Ishikawa (cell line): ENCODE data around the gene PBX2.

Experiments
- EGR1 ChIP-seq: IDR thresholded peaks from 2 replicates; pipeline ENCODE4 v1.6.1; 2012
- EP300 ChIP-seq: IDR thresholded peaks from 2 replicates; pipeline ENCODE4 v1.6.1; 2012; ENCODE audit warnings: borderline replicate concordance
- RAD21 ChIP-seq: IDR thresholded peaks from 2 replicates; pipeline ENCODE4 v1.6.1; 2012; ENCODE audit warnings: low read depth
- TCF12 ChIP-seq: IDR thresholded peaks from 2 replicates; pipeline ENCODE4 v1.6.1; 2012; ENCODE audit warnings: low read depth
- TF ChIP-seq, protein P1 (sequence below): IDR thresholded peaks from 2 replicates; pipeline ENCODE4 v1.6.1; 2012; ENCODE audit warnings: low read depth, mild to moderate bottlenecking

DNA sequence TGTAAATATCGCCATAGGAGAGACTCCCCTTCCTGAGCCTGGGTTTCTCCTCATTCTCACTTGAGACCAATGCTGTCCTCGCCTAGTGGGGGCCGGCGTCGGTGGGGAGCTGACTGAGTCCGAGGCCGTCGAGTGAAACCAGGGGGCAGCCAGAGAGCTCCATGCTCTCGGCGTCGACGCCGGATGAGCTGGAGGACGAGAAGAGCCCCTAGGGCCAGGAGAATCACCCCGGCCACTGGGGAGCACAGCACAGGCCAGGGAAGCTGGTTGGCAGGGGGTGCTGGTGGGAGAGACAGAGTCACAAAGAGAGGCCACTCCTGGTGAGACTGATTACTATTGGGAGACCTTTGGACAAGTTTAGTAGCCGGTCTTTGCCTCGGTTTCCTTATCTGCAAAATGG lies 8.9 kb upstream of the PBX2 start:
- TF ChIP-seq TCF12 (no peak), RAD21 (no peak), EP300 (no peak), EGR1 (no peak)
- TF ChIP-seq, protein P1, sequence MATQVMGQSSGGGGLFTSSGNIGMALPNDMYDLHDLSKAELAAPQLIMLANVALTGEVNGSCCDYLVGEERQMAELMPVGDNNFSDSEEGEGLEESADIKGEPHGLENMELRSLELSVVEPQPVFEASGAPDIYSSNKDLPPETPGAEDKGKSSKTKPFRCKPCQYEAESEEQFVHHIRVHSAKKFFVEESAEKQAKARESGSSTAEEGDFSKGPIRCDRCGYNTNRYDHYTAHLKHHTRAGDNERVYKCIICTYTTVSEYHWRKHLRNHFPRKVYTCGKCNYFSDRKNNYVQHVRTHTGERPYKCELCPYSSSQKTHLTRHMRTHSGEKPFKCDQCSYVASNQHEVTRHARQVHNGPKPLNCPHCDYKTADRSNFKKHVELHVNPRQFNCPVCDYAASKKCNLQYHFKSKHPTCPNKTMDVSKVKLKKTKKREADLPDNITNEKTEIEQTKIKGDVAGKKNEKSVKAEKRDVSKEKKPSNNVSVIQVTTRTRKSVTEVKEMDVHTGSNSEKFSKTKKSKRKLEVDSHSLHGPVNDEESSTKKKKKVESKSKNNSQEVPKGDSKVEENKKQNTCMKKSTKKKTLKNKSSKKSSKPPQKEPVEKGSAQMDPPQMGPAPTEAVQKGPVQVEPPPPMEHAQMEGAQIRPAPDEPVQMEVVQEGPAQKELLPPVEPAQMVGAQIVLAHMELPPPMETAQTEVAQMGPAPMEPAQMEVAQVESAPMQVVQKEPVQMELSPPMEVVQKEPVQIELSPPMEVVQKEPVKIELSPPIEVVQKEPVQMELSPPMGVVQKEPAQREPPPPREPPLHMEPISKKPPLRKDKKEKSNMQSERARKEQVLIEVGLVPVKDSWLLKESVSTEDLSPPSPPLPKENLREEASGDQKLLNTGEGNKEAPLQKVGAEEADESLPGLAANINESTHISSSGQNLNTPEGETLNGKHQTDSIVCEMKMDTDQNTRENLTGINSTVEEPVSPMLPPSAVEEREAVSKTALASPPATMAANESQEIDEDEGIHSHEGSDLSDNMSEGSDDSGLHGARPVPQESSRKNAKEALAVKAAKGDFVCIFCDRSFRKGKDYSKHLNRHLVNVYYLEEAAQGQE, result no peak
